Liver (tissue), 3 donors: ENCODE results near the gene WDHD1.
"Not testable (repeated sequence)": the region's sequence is repeated elsewhere in the genome, so short reads cannot be mapped to it uniquely, and the experiment has no call there.

ENCODE experiments used
- EGR1 ChIP-seq, 2 donors: IDR thresholded peaks; 2 replicates each; pipeline ENCODE4 v1.6.1; 2016 to 2018; ENCODE audit warnings: antibody characterized with exemption in 2 of 2, low read depth in 2 of 2
- GABPA ChIP-seq, 2 donors: IDR thresholded peaks in 1 of 2; conservative IDR thresholded peaks in 1 of 2; 2 replicates each; pipeline ENCODE4 v1.6.1; 2016; ENCODE audit warnings: antibody characterized with exemption in 2 of 2, mild to moderate bottlenecking in 1 of 2, moderate library complexity in 1 of 2
- HNF4G ChIP-seq: IDR thresholded peaks from 2 replicates; pipeline ENCODE4 v1.6.1; 2016; ENCODE audit warnings: antibody characterized with exemption
- JUND ChIP-seq, 2 donors: IDR thresholded peaks; 2 replicates each; pipeline ENCODE4 v1.6.1; 2016; ENCODE audit warnings: antibody characterized with exemption in 2 of 2
- RAD21 ChIP-seq, 2 donors: IDR thresholded peaks; 2 replicates each; pipeline ENCODE4 v1.6.1; 2016; ENCODE audit warnings: antibody characterized with exemption in 2 of 2, mild to moderate bottlenecking in 2 of 2
- RXRA ChIP-seq, 2 donors: IDR thresholded peaks; 2 replicates each; pipeline ENCODE4 v1.6.1; 2017 to 2018; ENCODE audit warnings: antibody characterized with exemption in 2 of 2, mild to moderate bottlenecking in 1 of 2
- TAF1 ChIP-seq: conservative IDR thresholded peaks from 2 replicates; pipeline ENCODE4 v1.6.1; 2016; ENCODE audit warnings: antibody characterized with exemption, mild to moderate bottlenecking
- YY1 ChIP-seq: IDR thresholded peaks from 2 replicates; pipeline ENCODE4 v1.6.1; 2016; ENCODE audit warnings: antibody characterized with exemption, mild to moderate bottlenecking
- TF ChIP-seq, protein P1 (sequence below): fragments of 150-350 bp; IDR thresholded peaks from 2 replicates; pipeline ENCODE4 v1.5.1; 2017; ENCODE audit warnings: improper control_type of control experiment, low read depth, low read length; ENCODE audit not compliant: missing input control
- TF ChIP-seq, protein P2 (sequence below): IDR thresholded peaks from 2 replicates; pipeline ENCODE4 v1.6.1; 2016; ENCODE audit warnings: antibody characterized with exemption
- TF ChIP-seq, protein P3 (sequence below): IDR thresholded peaks from 2 replicates; pipeline ENCODE4 v1.6.1; 2016; ENCODE audit warnings: antibody characterized with exemption
- TF ChIP-seq, protein P4 (sequence below): IDR thresholded peaks from 2 replicates; pipeline ENCODE4 v1.6.1; 2016; ENCODE audit warnings: antibody characterized with exemption, mild to moderate bottlenecking
- TF ChIP-seq, protein P5 (sequence below): IDR thresholded peaks from 2 replicates; pipeline ENCODE4 v1.6.1; 2016; ENCODE audit warnings: antibody characterized with exemption
- donor health status: healthy.
- donor health status: healthy.

DNA sequence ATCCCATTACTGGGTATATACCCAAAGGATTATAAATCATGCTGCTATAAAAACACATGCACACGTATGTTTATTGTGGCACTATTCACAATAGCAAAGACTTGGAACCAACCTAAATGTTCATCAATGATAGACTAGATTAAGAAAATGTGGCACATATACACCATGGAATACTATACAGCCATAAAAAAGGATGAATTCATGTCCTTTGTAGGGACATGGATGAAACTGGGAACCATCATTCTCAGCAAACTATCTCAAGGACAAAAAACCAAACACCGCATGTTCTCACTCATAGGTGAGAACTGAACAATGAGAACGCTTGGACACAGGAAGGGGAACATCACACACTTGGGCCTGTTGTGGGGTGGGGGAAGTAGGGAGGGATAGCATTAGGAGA lies 73.3 kb downstream of the WDHD1 start:
- TF ChIP-seq, protein P1, sequence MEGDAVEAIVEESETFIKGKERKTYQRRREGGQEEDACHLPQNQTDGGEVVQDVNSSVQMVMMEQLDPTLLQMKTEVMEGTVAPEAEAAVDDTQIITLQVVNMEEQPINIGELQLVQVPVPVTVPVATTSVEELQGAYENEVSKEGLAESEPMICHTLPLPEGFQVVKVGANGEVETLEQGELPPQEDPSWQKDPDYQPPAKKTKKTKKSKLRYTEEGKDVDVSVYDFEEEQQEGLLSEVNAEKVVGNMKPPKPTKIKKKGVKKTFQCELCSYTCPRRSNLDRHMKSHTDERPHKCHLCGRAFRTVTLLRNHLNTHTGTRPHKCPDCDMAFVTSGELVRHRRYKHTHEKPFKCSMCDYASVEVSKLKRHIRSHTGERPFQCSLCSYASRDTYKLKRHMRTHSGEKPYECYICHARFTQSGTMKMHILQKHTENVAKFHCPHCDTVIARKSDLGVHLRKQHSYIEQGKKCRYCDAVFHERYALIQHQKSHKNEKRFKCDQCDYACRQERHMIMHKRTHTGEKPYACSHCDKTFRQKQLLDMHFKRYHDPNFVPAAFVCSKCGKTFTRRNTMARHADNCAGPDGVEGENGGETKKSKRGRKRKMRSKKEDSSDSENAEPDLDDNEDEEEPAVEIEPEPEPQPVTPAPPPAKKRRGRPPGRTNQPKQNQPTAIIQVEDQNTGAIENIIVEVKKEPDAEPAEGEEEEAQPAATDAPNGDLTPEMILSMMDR = not testable (repeated sequence)
- TF ChIP-seq, protein P2, sequence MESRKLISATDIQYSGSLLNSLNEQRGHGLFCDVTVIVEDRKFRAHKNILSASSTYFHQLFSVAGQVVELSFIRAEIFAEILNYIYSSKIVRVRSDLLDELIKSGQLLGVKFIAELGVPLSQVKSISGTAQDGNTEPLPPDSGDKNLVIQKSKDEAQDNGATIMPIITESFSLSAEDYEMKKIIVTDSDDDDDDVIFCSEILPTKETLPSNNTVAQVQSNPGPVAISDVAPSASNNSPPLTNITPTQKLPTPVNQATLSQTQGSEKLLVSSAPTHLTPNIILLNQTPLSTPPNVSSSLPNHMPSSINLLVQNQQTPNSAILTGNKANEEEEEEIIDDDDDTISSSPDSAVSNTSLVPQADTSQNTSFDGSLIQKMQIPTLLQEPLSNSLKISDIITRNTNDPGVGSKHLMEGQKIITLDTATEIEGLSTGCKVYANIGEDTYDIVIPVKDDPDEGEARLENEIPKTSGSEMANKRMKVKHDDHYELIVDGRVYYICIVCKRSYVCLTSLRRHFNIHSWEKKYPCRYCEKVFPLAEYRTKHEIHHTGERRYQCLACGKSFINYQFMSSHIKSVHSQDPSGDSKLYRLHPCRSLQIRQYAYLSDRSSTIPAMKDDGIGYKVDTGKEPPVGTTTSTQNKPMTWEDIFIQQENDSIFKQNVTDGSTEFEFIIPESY = not testable (repeated sequence)
- TF ChIP-seq YY1; RAD21 (IDR thresholded peaks at IDR 0.05); TAF1; HNF4G; JUND (IDR thresholded peaks at IDR 0.05); RXRA (IDR thresholded peaks at IDR 0.05); EGR1 (IDR thresholded peaks at IDR 0.05; ENCODE audit: low read depth in 2 of 2); GABPA (IDR thresholded peaks at IDR 0.05 in 1 of 2, conservative IDR thresholded peaks at IDR 0.05 in 1 of 2): not testable (repeated sequence)
- TF ChIP-seq, protein P3, sequence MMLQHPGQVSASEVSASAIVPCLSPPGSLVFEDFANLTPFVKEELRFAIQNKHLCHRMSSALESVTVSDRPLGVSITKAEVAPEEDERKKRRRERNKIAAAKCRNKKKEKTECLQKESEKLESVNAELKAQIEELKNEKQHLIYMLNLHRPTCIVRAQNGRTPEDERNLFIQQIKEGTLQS = not testable (repeated sequence)
- TF ChIP-seq, protein P4, sequence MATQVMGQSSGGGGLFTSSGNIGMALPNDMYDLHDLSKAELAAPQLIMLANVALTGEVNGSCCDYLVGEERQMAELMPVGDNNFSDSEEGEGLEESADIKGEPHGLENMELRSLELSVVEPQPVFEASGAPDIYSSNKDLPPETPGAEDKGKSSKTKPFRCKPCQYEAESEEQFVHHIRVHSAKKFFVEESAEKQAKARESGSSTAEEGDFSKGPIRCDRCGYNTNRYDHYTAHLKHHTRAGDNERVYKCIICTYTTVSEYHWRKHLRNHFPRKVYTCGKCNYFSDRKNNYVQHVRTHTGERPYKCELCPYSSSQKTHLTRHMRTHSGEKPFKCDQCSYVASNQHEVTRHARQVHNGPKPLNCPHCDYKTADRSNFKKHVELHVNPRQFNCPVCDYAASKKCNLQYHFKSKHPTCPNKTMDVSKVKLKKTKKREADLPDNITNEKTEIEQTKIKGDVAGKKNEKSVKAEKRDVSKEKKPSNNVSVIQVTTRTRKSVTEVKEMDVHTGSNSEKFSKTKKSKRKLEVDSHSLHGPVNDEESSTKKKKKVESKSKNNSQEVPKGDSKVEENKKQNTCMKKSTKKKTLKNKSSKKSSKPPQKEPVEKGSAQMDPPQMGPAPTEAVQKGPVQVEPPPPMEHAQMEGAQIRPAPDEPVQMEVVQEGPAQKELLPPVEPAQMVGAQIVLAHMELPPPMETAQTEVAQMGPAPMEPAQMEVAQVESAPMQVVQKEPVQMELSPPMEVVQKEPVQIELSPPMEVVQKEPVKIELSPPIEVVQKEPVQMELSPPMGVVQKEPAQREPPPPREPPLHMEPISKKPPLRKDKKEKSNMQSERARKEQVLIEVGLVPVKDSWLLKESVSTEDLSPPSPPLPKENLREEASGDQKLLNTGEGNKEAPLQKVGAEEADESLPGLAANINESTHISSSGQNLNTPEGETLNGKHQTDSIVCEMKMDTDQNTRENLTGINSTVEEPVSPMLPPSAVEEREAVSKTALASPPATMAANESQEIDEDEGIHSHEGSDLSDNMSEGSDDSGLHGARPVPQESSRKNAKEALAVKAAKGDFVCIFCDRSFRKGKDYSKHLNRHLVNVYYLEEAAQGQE = not testable (repeated sequence)
- TF ChIP-seq, protein P5, sequence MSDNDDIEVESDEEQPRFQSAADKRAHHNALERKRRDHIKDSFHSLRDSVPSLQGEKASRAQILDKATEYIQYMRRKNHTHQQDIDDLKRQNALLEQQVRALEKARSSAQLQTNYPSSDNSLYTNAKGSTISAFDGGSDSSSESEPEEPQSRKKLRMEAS = not testable (repeated sequence)
